HepG2 (cell line): ENCODE measurements around the gene HSPA1A. TPM values are rescaled to one million over a fixed set of nuclear protein-coding genes. Genes with fewer than 3 reads are reported as not detected.
A peak's percentile ranks its signal among the peaks of the same experiment; 100 is the strongest.

ENCODE experiments used
- BCLAF1 ChIP-seq: fragments of 450-650 bp; IDR thresholded peaks from 2 replicates; pipeline ENCODE4 v1.6.1; 2017; ENCODE audit warnings: mild to moderate bottlenecking
- FOXP1 ChIP-seq, 2 experiments: fragments of 450-650 bp in 1 of 2; IDR thresholded peaks; 2 replicates each; pipeline ENCODE4 v1.6.1; 2017 to 2018; ENCODE audit warnings: antibody characterized with exemption in 1 of 2
- HNF1A ChIP-seq, 2 experiments: sonication (generic) in 1 of 2; formaldehyde crosslinking in 1 of 2; IDR thresholded peaks; 2 replicates each; pipeline versions ENCODE4 v1.4.0 to v1.6.1; 2016 to 2020; ENCODE audit warnings: borderline replicate concordance in 1 of 2, low read depth in 1 of 2, mild to moderate bottlenecking in 1 of 2, missing genetic modification reagents in 1 of 2
- KLF15 ChIP-seq: sonication (generic); formaldehyde crosslinking; IDR thresholded peaks from 2 replicates; pipeline ENCODE4 v1.8.1; 2023; ENCODE audit warnings: borderline replicate concordance, mild to moderate bottlenecking, inconsistent platforms, missing genetic modification reagents, mixed read lengths
- KLF6 ChIP-seq: IDR thresholded peaks from 2 replicates; pipeline ENCODE4 v1.8.0; 2016; ENCODE audit warnings: missing biosample characterization, missing genetic modification reagents
- NFIC ChIP-seq: IDR thresholded peaks from 2 replicates; pipeline ENCODE4 v1.6.1; 2012; ENCODE audit warnings: mild to moderate bottlenecking, low read length, inconsistent platforms
- POLR2AphosphoS5 ChIP-seq: IDR thresholded peaks from 2 replicates; pipeline ENCODE4 v1.6.1; 2012; ENCODE audit warnings: low read depth, low read length
- SALL1 ChIP-seq: sonication (generic); formaldehyde crosslinking; IDR thresholded peaks from 2 replicates; pipeline ENCODE4 v1.8.0; 2022; ENCODE audit warnings: mild to moderate bottlenecking, missing genetic modification reagents
- SCMH1 ChIP-seq: sonication (generic); formaldehyde crosslinking; IDR thresholded peaks from 2 replicates; pipeline ENCODE4 v1.9.0; 2021; ENCODE audit warnings: missing genetic modification reagents, mild to moderate bottlenecking, borderline replicate concordance
- ZBTB26 ChIP-seq: IDR thresholded peaks from 2 replicates; pipeline ENCODE4 v1.6.1; 2016; ENCODE audit warnings: missing compliant biosample characterization, missing genetic modification reagents, borderline replicate concordance
- ZNF230 ChIP-seq: sonication (generic); formaldehyde crosslinking; IDR thresholded peaks from 2 replicates; pipeline ENCODE4 v1.4.0; 2020; ENCODE audit warnings: mild to moderate bottlenecking, missing genetic modification reagents
- ZNF296 ChIP-seq: sonication (generic); formaldehyde crosslinking; conservative IDR thresholded peaks from 2 replicates; pipeline ENCODE4 v1.5.0; 2020; ENCODE audit warnings: mild to moderate bottlenecking, missing genetic modification reagents
- ZNF784 ChIP-seq: sonication (generic); formaldehyde crosslinking; IDR thresholded peaks from 2 replicates; pipeline ENCODE4 v1.5.1; 2020; ENCODE audit warnings: missing genetic modification reagents, mild to moderate bottlenecking, borderline replicate concordance
- ZSCAN9 ChIP-seq: IDR thresholded peaks from 2 replicates; pipeline ENCODE4 v1.6.1; 2016; ENCODE audit warnings: borderline replicate concordance
- polyA plus RNA-seq, 8 experiments: library from polyadenylated mRNA; depleted of rRNA in 3 of 8; stranded (reverse) in 7 of 8; unstranded in 1 of 8; fragments of >200 nt; fragmentation: Illumina TruSeq in 4 of 8; extraction: Trizol in 4 of 8; gene quantifications; 2 replicates each; pipeline versions ENCODE4 v1.2.1 to v1.2.3, GENCODE V29; 2011 to 2016; ENCODE audit warnings: low read depth in 4 of 8, missing spikeins in 1 of 8, mixed read lengths in 1 of 8; ENCODE audit not compliant: insufficient read depth in 1 of 8
- total RNA-seq, 5 experiments: library from RNA; depleted of rRNA; stranded (reverse); fragments of >200 nt; fragmentation: Illumina TruSeq; extraction: Trizol; gene quantifications; 2 replicates each; pipeline ENCODE4 v1.2.3, GENCODE V29; 2016; ENCODE audit warnings: low read depth in 1 of 5
- TF ChIP-seq, protein P1 (sequence below): sonication (generic); IDR thresholded peaks from 2 replicates; pipeline ENCODE4 v1.6.1; 2016; ENCODE audit warnings: low read depth, borderline replicate concordance
- TF ChIP-seq, protein P2 (sequence below): sonication (generic); formaldehyde crosslinking; IDR thresholded peaks from 2 replicates; pipeline ENCODE4 v1.4.0; 2020; ENCODE audit warnings: missing genetic modification reagents, borderline replicate concordance

HSPA1A gene
- total and polyA plus RNA-seq, 2 of the 13 experiments (the other 11 are each of a cell fraction or from before 2014, with no cell fraction given) = 44.5 to 85.0 TPM

- TF ChIP-seq ZBTB26 (peak; percentile 33; the same call in 1 of the 2 replicates), ZSCAN9 (CRISPR knock-in tag) (peak; percentile 65; the same call in 1 of the 2 replicates), FOXP1 (IDR thresholded peaks at IDR 0.05) (no peak), FOXP1 (CRISPR knock-in tag; IDR thresholded peaks at IDR 0.05) (no peak), ZNF784 (CRISPR knock-in tag) (no peak), ZNF296 (CRISPR knock-in tag) (no peak), NFIC (no peak), BCLAF1 (no peak), ZNF230 (CRISPR knock-in tag) (no peak), KLF6 (peak; percentile 55; the same call in 1 of the 2 replicates), KLF15 (CRISPR knock-in tag) (0 out of 2 replicates have a peak, but pooled peaks have one; percentile 22), SALL1 (CRISPR knock-in tag) (no peak), SCMH1 (CRISPR knock-in tag) (no peak), HNF1A (IDR thresholded peaks at IDR 0.05; ENCODE audit: low read depth) (no peak), HNF1A (CRISPR knock-in tag; IDR thresholded peaks at IDR 0.05; ENCODE audit: borderline replicate concordance) (no peak), POLR2AphosphoS5 (peak; percentile 58)
- TF ChIP-seq, protein P1, sequence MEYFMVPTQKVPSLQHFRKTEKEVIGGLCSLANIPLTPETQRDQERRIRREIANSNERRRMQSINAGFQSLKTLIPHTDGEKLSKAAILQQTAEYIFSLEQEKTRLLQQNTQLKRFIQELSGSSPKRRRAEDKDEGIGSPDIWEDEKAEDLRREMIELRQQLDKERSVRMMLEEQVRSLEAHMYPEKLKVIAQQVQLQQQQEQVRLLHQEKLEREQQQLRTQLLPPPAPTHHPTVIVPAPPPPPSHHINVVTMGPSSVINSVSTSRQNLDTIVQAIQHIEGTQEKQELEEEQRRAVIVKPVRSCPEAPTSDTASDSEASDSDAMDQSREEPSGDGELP = no peak
- TF ChIP-seq, protein P2, sequence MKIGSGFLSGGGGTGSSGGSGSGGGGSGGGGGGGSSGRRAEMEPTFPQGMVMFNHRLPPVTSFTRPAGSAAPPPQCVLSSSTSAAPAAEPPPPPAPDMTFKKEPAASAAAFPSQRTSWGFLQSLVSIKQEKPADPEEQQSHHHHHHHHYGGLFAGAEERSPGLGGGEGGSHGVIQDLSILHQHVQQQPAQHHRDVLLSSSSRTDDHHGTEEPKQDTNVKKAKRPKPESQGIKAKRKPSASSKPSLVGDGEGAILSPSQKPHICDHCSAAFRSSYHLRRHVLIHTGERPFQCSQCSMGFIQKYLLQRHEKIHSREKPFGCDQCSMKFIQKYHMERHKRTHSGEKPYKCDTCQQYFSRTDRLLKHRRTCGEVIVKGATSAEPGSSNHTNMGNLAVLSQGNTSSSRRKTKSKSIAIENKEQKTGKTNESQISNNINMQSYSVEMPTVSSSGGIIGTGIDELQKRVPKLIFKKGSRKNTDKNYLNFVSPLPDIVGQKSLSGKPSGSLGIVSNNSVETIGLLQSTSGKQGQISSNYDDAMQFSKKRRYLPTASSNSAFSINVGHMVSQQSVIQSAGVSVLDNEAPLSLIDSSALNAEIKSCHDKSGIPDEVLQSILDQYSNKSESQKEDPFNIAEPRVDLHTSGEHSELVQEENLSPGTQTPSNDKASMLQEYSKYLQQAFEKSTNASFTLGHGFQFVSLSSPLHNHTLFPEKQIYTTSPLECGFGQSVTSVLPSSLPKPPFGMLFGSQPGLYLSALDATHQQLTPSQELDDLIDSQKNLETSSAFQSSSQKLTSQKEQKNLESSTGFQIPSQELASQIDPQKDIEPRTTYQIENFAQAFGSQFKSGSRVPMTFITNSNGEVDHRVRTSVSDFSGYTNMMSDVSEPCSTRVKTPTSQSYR (CRISPR knock-in tag) = peak; percentile 26; the same call in 1 of the 2 replicates
These were observed 692 bp upstream of the HSPA1A start (continued) for GRCh38 chr6:31814677-31815024.
